Liver (tissue), 9 donors: Measurements from ENCODE around the gene PIP5KL1. TPM values are rescaled to one million over a fixed set of nuclear protein-coding genes. Genes with fewer than 3 reads are reported as not detected.

Experiments
- DNase-seq: peaks from one replicate; pipeline ENCODE4 v3.0.0-alpha.2; 2017; ENCODE audit warnings: low spot score
- H3K27ac ChIP-seq, 2 donors: one replicate each; pipeline ENCODE4 v1.7.0; 2013; ENCODE audit warnings: inconsistent platforms in 2 of 2, low read length in 2 of 2, control low read depth in 1 of 2, low read depth in 1 of 2, mild to moderate bottlenecking in 1 of 2
- H3K27me3 ChIP-seq, 4 donors: one replicate each; pipeline versions ENCODE4 v1.6.1 to v1.7.0; 2013; ENCODE audit warnings: low read length in 3 of 4, inconsistent platforms in 1 of 4, mild to moderate bottlenecking in 1 of 4, moderate library complexity in 1 of 4; ENCODE audit not compliant: control insufficient read depth in 4 of 4, insufficient read depth in 4 of 4
- H3K36me3 ChIP-seq, 4 donors: one replicate each; pipeline versions ENCODE4 v1.6.1 to v1.7.0; 2013; ENCODE audit warnings: low read length in 3 of 4, mild to moderate bottlenecking in 3 of 4, low read depth in 1 of 4, moderate library complexity in 1 of 4; ENCODE audit not compliant: control insufficient read depth in 4 of 4, insufficient read depth in 3 of 4
- H3K4me1 ChIP-seq, 4 donors: one replicate each; pipeline versions ENCODE4 v1.6.1 to v1.7.0; 2013; ENCODE audit warnings: low read length in 3 of 4, mild to moderate bottlenecking in 3 of 4, moderate library complexity in 1 of 4; ENCODE audit not compliant: control insufficient read depth in 4 of 4, insufficient read depth in 4 of 4
- H3K4me3 ChIP-seq, 3 donors: one replicate each; pipeline versions ENCODE4 v1.6.1 to v1.7.0; 2013; ENCODE audit warnings: low read length in 3 of 3, control low read depth in 1 of 3, low read depth in 1 of 3, mild to moderate bottlenecking in 1 of 3
- H3K9ac ChIP-seq, 2 donors: one replicate each; pipeline ENCODE4 v1.7.0; 2013; ENCODE audit warnings: low read length in 2 of 2, mild to moderate bottlenecking in 2 of 2, moderate library complexity in 2 of 2, control low read depth in 1 of 2, low read depth in 1 of 2
- H3K9me3 ChIP-seq, 4 donors: one replicate each; pipeline versions ENCODE4 v1.6.1 to v1.7.0; 2013; ENCODE audit warnings: low read length in 3 of 4; ENCODE audit not compliant: control insufficient read depth in 4 of 4
- ATF3 ChIP-seq: IDR thresholded peaks from 2 replicates; pipeline ENCODE4 v1.6.1; 2016; ENCODE audit warnings: antibody characterized with exemption
- CTCF ChIP-seq: fragments of 150-350 bp; IDR thresholded peaks from 2 replicates; pipeline ENCODE4 v1.5.1; 2017; ENCODE audit warnings: improper control_type of control experiment, low read depth, low read length; ENCODE audit not compliant: missing input control
- EGR1 ChIP-seq, 2 donors: IDR thresholded peaks; 2 replicates each; pipeline ENCODE4 v1.6.1; 2016 to 2018; ENCODE audit warnings: antibody characterized with exemption in 2 of 2, low read depth in 2 of 2
- FOXA1 ChIP-seq: IDR thresholded peaks from 2 replicates; pipeline ENCODE4 v1.6.1; 2016; ENCODE audit warnings: antibody characterized with exemption
- FOXA2 ChIP-seq: IDR thresholded peaks from 2 replicates; pipeline ENCODE4 v1.6.1; 2016; ENCODE audit warnings: antibody characterized with exemption
- GABPA ChIP-seq, 2 donors: IDR thresholded peaks in 1 of 2; conservative IDR thresholded peaks in 1 of 2; 2 replicates each; pipeline ENCODE4 v1.6.1; 2016; ENCODE audit warnings: antibody characterized with exemption in 2 of 2, mild to moderate bottlenecking in 1 of 2, moderate library complexity in 1 of 2
- HNF4A ChIP-seq, 2 donors: conservative IDR thresholded peaks; 2 replicates each; pipeline ENCODE4 v1.6.1; 2016; ENCODE audit warnings: antibody characterized with exemption in 2 of 2, mild to moderate bottlenecking in 2 of 2
- HNF4G ChIP-seq: IDR thresholded peaks from 2 replicates; pipeline ENCODE4 v1.6.1; 2016; ENCODE audit warnings: antibody characterized with exemption
- JUND ChIP-seq, 2 donors: IDR thresholded peaks; 2 replicates each; pipeline ENCODE4 v1.6.1; 2016; ENCODE audit warnings: antibody characterized with exemption in 2 of 2
- NR2F2 ChIP-seq: IDR thresholded peaks from 2 replicates; pipeline ENCODE4 v1.6.1; 2016; ENCODE audit warnings: antibody characterized with exemption
- RAD21 ChIP-seq, 2 donors: IDR thresholded peaks; 2 replicates each; pipeline ENCODE4 v1.6.1; 2016; ENCODE audit warnings: antibody characterized with exemption in 2 of 2, mild to moderate bottlenecking in 2 of 2
- RXRA ChIP-seq, 2 donors: IDR thresholded peaks; 2 replicates each; pipeline ENCODE4 v1.6.1; 2017 to 2018; ENCODE audit warnings: antibody characterized with exemption in 2 of 2, mild to moderate bottlenecking in 1 of 2
- SP1 ChIP-seq: IDR thresholded peaks from 2 replicates; pipeline ENCODE4 v1.6.1; 2018; ENCODE audit warnings: antibody characterized with exemption, mild to moderate bottlenecking
- TAF1 ChIP-seq: conservative IDR thresholded peaks from 2 replicates; pipeline ENCODE4 v1.6.1; 2016; ENCODE audit warnings: antibody characterized with exemption, mild to moderate bottlenecking
- YY1 ChIP-seq: IDR thresholded peaks from 2 replicates; pipeline ENCODE4 v1.6.1; 2016; ENCODE audit warnings: antibody characterized with exemption, mild to moderate bottlenecking
- ZBTB33 ChIP-seq: IDR thresholded peaks from 2 replicates; pipeline ENCODE4 v1.6.1; 2016; ENCODE audit warnings: antibody characterized with exemption
- WGBS: extraction: QIAGEN DNeasy Blood & Tissue Kit; methylation state at CpG from one replicate; pipeline ENCODE4 v1.1.7; 2013; 5-methylcytosine and 5-hydroxymethylcytosine counted together
- polyA plus RNA-seq, 2 donors: library from polyadenylated mRNA; stranded (reverse) in 1 of 2; unstranded in 1 of 2; fragments of 200-250 nt in 1 of 2; fragments of >200 nt in 1 of 2; fragmentation: Nextera tagmentation in 1 of 2; extraction: Ambion mirVana in 1 of 2; gene quantifications; one replicate each; pipeline versions ENCODE4 v1.2.1 to v1.2.3, GENCODE V29; 2013 to 2015
- total RNA-seq, 2 donors: library from RNA; depleted of rRNA; stranded (reverse); fragments of >200 nt; gene quantifications; one replicate each; pipeline ENCODE4 v1.2.3, GENCODE V29; 2014
- TF ChIP-seq, protein P1 (sequence below): IDR thresholded peaks from 2 replicates; pipeline ENCODE4 v1.6.1; 2016; ENCODE audit warnings: antibody characterized with exemption
- TF ChIP-seq, protein P2 (sequence below): IDR thresholded peaks from 2 replicates; pipeline ENCODE4 v1.6.1; 2016; ENCODE audit warnings: antibody characterized with exemption, mild to moderate bottlenecking
- donor health status: healthy.
- donor health status: healthy.
- donor health status: healthy.
- donor health status: healthy.
- donor health status: healthy.

Gene PIP5KL1
- total and polyA plus RNA-seq, 4 donors, result 0.06 to 1.5 (median 0.49) TPM

GRCh38 chr9:127973169-127974000, 42.8 kb upstream of the PIP5KL1 start:
- peak overlapping the region; percentile 17 to 55 for H3K9ac ChIP-seq
- H3K4me3 ChIP-seq, result peak overlapping the region in 1 of 3 donors; percentile 29
- H3K4me1 ChIP-seq, result peaks cover 56 to 98% (median 91%) of the 10 kb centered on the region in 4 donors
- no peaks in the 10 kb centered on the region for H3K27me3 ChIP-seq
- no peak for DNase-seq
- peak overlapping the region; percentile 78 to 95 for H3K27ac ChIP-seq
- peak; percentile 21 for TF ChIP-seq YY1
- TF ChIP-seq TAF1, result no peak
- TF ChIP-seq ATF3, result no peak
- peak; percentile 43 to 72 for TF ChIP-seq RAD21 (IDR thresholded peaks at IDR 0.05)
- no peak for TF ChIP-seq FOXA1
- peak; percentile 37 for TF ChIP-seq HNF4G
- peak; percentile 29 to 86 for TF ChIP-seq JUND (IDR thresholded peaks at IDR 0.05)
- TF ChIP-seq FOXA2, result peak; percentile 15
- TF ChIP-seq, protein P1, sequence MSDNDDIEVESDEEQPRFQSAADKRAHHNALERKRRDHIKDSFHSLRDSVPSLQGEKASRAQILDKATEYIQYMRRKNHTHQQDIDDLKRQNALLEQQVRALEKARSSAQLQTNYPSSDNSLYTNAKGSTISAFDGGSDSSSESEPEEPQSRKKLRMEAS, result peak; percentile 66
- no peak for TF ChIP-seq GABPA (IDR thresholded peaks at IDR 0.05 in 1 of 2, conservative IDR thresholded peaks at IDR 0.05 in 1 of 2)
- TF ChIP-seq NR2F2, result peak; percentile 53
- TF ChIP-seq EGR1 (IDR thresholded peaks at IDR 0.05; ENCODE audit: low read depth in 2 of 2), result no peak
- peak; percentile 90 to 91 for TF ChIP-seq HNF4A (conservative IDR thresholded peaks at IDR 0.05)
- peak; percentile 67 for TF ChIP-seq ZBTB33
- TF ChIP-seq RXRA (IDR thresholded peaks at IDR 0.05), result peak; percentile 97 to 98
- TF ChIP-seq CTCF, result peak; percentile 31
- TF ChIP-seq SP1, result peak; percentile 92
- TF ChIP-seq, protein P2, sequence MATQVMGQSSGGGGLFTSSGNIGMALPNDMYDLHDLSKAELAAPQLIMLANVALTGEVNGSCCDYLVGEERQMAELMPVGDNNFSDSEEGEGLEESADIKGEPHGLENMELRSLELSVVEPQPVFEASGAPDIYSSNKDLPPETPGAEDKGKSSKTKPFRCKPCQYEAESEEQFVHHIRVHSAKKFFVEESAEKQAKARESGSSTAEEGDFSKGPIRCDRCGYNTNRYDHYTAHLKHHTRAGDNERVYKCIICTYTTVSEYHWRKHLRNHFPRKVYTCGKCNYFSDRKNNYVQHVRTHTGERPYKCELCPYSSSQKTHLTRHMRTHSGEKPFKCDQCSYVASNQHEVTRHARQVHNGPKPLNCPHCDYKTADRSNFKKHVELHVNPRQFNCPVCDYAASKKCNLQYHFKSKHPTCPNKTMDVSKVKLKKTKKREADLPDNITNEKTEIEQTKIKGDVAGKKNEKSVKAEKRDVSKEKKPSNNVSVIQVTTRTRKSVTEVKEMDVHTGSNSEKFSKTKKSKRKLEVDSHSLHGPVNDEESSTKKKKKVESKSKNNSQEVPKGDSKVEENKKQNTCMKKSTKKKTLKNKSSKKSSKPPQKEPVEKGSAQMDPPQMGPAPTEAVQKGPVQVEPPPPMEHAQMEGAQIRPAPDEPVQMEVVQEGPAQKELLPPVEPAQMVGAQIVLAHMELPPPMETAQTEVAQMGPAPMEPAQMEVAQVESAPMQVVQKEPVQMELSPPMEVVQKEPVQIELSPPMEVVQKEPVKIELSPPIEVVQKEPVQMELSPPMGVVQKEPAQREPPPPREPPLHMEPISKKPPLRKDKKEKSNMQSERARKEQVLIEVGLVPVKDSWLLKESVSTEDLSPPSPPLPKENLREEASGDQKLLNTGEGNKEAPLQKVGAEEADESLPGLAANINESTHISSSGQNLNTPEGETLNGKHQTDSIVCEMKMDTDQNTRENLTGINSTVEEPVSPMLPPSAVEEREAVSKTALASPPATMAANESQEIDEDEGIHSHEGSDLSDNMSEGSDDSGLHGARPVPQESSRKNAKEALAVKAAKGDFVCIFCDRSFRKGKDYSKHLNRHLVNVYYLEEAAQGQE, result peak; percentile 38
- H3K36me3 ChIP-seq, result peaks cover 0 to 2% (median 0%) of the 10 kb centered on the region in 4 donors
- no peaks in the 10 kb centered on the region for H3K9me3 ChIP-seq
- WGBS, result 26% methylated on average over 17 of the region's 17 CpGs
